Measurements from ENCODE around the gene KLHL36. TPM values are rescaled to one million over a fixed set of nuclear protein-coding genes. Genes with fewer than 3 reads are reported as not detected.
A peak's percentile ranks its signal among the peaks of the same experiment; 100 is the strongest.
"Not testable (repeated sequence)": the region's sequence is repeated elsewhere in the genome, so short reads cannot be mapped to it uniquely, and the experiment has no call there.

Gene KLHL36
- total RNA-seq, 2 experiments from 2014 or later = 58.9 to 66.1 TPM

- Histone ChIP-seq H3K9me3 (ENCODE audit: low read length) (peaks cover 5% of the 10 kb centered on the region; the same call in 1 of the 2 replicates), H3K4me3 (ENCODE audit: low read depth, low read length, poor library complexity, severe bottlenecking) (no peak overlapping the region), H3K36me3 (ENCODE audit: insufficient read depth, low read length) (no peaks in the 10 kb centered on the region), H2AFZ (ENCODE audit: low read length) (peak overlapping the region; percentile 48; the same call in 1 of the 2 replicates), H3K4me2 (ENCODE audit: low read length) (no peak overlapping the region), H3K4me1 (ENCODE audit: insufficient read depth, low read length, poor library complexity, severe bottlenecking) (peaks cover 11% of the 10 kb centered on the region), H4K20me1 (ENCODE audit: insufficient read depth, low read length) (no peaks in the 10 kb centered on the region), H3K9me2 (ENCODE audit: insufficient read depth, low read length) (no peaks in the 10 kb centered on the region), H3K27ac (ENCODE audit: low read depth, low read length, poor library complexity, severe bottlenecking) (no peak overlapping the region), H3K79me2 (ENCODE audit: insufficient read depth, low read depth, low read length) (no peaks in the 10 kb centered on the region)
- ChIA-PET CTCF (ENCODE audit: unreplicated experiment) (no interaction called here), POLR2A (interaction anchor here (0.6 kb wide), 1 partner anchor 19 kb away, joined by 3 read pairs; no protein-coding TSS in a partner anchor)
- no peak for DNase-seq (ENCODE audit: low spot score)
- intact Hi-C loops (cut with micrococcal nuclease; ENCODE audit: unreplicated experiment) = no loop called here
- no peak for TF ChIP-seq EZH2phosphoT487 (IDR thresholded peaks at IDR 0.05; ENCODE audit: borderline replicate concordance, low read depth, low read length)
- no peak for TF ChIP-seq CTCF (conservative IDR thresholded peaks at IDR 0.05; ENCODE audit: low read length)
- no TSS peak for BruUV-seq (replicated peaks)
Measured at GRCh38 chr16:84692451-84693214, 44.3 kb downstream of the KLHL36 start.

- CTCF ChIA-PET (ENCODE audit: unreplicated experiment) = not testable (repeated sequence)
- POLR2A ChIA-PET = interaction anchor here (0.6 kb wide), 3 partner anchors 12 to 87 kb away, joined by 3 to 4 read pairs (median 3); no protein-coding TSS in a partner anchor
Measured at GRCh38 chr16:84693869-84694268, 45.6 kb downstream of the KLHL36 start.

DNA sequence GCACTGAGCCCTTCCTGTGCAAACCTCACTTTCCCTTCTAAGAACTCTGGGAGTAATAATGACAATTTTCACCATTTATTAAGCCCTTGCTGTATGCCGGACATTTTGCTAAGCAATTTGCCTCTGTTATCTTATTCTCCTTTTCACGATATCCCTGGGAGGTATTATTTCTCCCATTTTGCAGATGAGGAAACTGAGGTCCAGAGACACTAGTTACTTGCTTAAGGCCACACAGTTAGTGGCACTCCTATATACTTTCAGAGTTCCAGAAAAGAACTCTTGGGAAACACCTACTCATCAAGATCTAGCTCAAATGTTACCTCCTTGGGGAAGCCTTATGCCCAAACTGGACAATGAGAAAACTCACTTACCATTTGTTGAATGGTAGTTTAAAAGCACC, 46.7 kb downstream of the KLHL36 start:
- BruUV-seq (replicated peaks) = no TSS peak
- no peaks in the 10 kb centered on the region for H3K9me3 ChIP-seq (ENCODE audit: low read length)
- no peak overlapping the region for H3K4me3 ChIP-seq (ENCODE audit: low read depth, low read length, poor library complexity, severe bottlenecking)
- H3K79me2 ChIP-seq (ENCODE audit: insufficient read depth, low read depth, low read length) = no peaks in the 10 kb centered on the region
- H3K36me3 ChIP-seq (ENCODE audit: insufficient read depth, low read length) = no peaks in the 10 kb centered on the region
- H3K9me2 ChIP-seq (ENCODE audit: insufficient read depth, low read length) = no peaks in the 10 kb centered on the region
- peaks cover 17% of the 10 kb centered on the region for H3K4me1 ChIP-seq (ENCODE audit: insufficient read depth, low read length, poor library complexity, severe bottlenecking)
- POLR2A ChIA-PET = interaction anchor here (0.7 kb wide), 1 partner anchor 101 kb away, joined by 3 read pairs; no protein-coding TSS in a partner anchor
- intact Hi-C loops (cut with micrococcal nuclease; ENCODE audit: unreplicated experiment) = no loop called here
- TF ChIP-seq CTCF (conservative IDR thresholded peaks at IDR 0.05; ENCODE audit: low read length) (no peak), EZH2phosphoT487 (IDR thresholded peaks at IDR 0.05; ENCODE audit: borderline replicate concordance, low read depth, low read length) (no peak)
- H3K4me2 ChIP-seq (ENCODE audit: low read length) = no peak overlapping the region
- DNase-seq (ENCODE audit: low spot score) = no peak
- no peak overlapping the region for H2AFZ ChIP-seq (ENCODE audit: low read length)
- CTCF ChIA-PET (ENCODE audit: unreplicated experiment) = no interaction called here
- H4K20me1 ChIP-seq (ENCODE audit: insufficient read depth, low read length) = no peaks in the 10 kb centered on the region
- no peak overlapping the region for H3K27ac ChIP-seq (ENCODE audit: low read depth, low read length, poor library complexity, severe bottlenecking)

More at GRCh38 chr16:84693869-84694268, 45.6 kb downstream of the KLHL36 start:
- H3K4me3 ChIP-seq (ENCODE audit: low read depth, low read length, poor library complexity, severe bottlenecking); H3K79me2 ChIP-seq (ENCODE audit: insufficient read depth, low read depth, low read length); H2AFZ ChIP-seq (ENCODE audit: low read length); DNase-seq (ENCODE audit: low spot score); BruUV-seq (replicated peaks); H3K9me2 ChIP-seq (ENCODE audit: insufficient read depth, low read length); H3K27ac ChIP-seq (ENCODE audit: low read depth, low read length, poor library complexity, severe bottlenecking); H4K20me1 ChIP-seq (ENCODE audit: insufficient read depth, low read length); H3K9me3 ChIP-seq (ENCODE audit: low read length); H3K36me3 ChIP-seq (ENCODE audit: insufficient read depth, low read length); intact Hi-C loops (cut with micrococcal nuclease; ENCODE audit: unreplicated experiment); H3K4me2 ChIP-seq (ENCODE audit: low read length): not testable (repeated sequence)
- peaks cover 10% of the 10 kb centered on the region for H3K4me1 ChIP-seq (ENCODE audit: insufficient read depth, low read length, poor library complexity, severe bottlenecking)

Measured in OCI-LY7 (cell line).